GM23338 (cell line): ENCODE data around the gene RAI14. TPM values are rescaled to one million over a fixed set of nuclear protein-coding genes. Genes with fewer than 3 reads are reported as not detected.

Source experiments
- ATAC-seq: fragments of 200-7000 bp; cut with Tn5 transposase; 3 replicates; pipeline ENCODE4 v1.9.1; 2020
- DNase-seq: peaks from one replicate; pipeline ENCODE4 v3.0.0-alpha.2; 2015; ENCODE audit warnings: low spot score
- H2AFZ ChIP-seq: fragments of 200-600 bp; sonication (generic); 2 replicates; pipeline ENCODE4 v1.8.0; 2016; ENCODE audit warnings: antibody characterized with exemption, mild to moderate bottlenecking, moderate library complexity
- H3F3A ChIP-seq: fragments of 200-600 bp; sonication (generic); replicated peaks from 2 replicates; pipeline ENCODE4 v1.8.0; 2017; ENCODE audit warnings: antibody characterized with exemption, mixed run types, low read depth
- H3K27ac ChIP-seq: fragments of 200-600 bp; sonication (generic); 2 replicates; pipeline ENCODE4 v1.6.1; 2016; ENCODE audit warnings: low read depth
- H3K27me3 ChIP-seq: fragments of 200-600 bp; sonication (generic); 2 replicates; pipeline ENCODE4 v1.8.0; 2016; ENCODE audit warnings: mild to moderate bottlenecking, mixed run types, moderate library complexity; ENCODE audit not compliant: insufficient read depth
- H3K36me3 ChIP-seq: fragments of 200-600 bp; sonication (generic); 2 replicates; pipeline ENCODE4 v1.8.0; 2016; ENCODE audit warnings: mild to moderate bottlenecking; ENCODE audit not compliant: insufficient read depth
- H3K4me1 ChIP-seq: fragments of 200-600 bp; sonication (generic); 2 replicates; pipeline ENCODE4 v1.8.0; 2016; ENCODE audit warnings: mild to moderate bottlenecking, moderate library complexity; ENCODE audit not compliant: insufficient read depth
- H3K4me2 ChIP-seq: fragments of 200-600 bp; sonication (generic); 2 replicates; pipeline ENCODE4 v1.7.1; 2017; ENCODE audit warnings: mixed run types
- H3K4me3 ChIP-seq: fragments of 200-600 bp; sonication (generic); 2 replicates; pipeline ENCODE4 v1.6.1; 2016; ENCODE audit warnings: mixed run types
- H3K79me2 ChIP-seq: fragments of 200-600 bp; sonication (generic); replicated peaks from 2 replicates; pipeline ENCODE4 v1.8.0; 2017; ENCODE audit warnings: mild to moderate bottlenecking; ENCODE audit not compliant: insufficient read depth
- H3K9me2 ChIP-seq: fragments of 200-600 bp; sonication (generic); 2 replicates; pipeline ENCODE4 v1.8.0; 2017; ENCODE audit not compliant: insufficient read depth
- H4K20me1 ChIP-seq: fragments of 200-600 bp; sonication (generic); replicated peaks from 2 replicates; pipeline ENCODE4 v1.8.0; 2017; ENCODE audit warnings: mild to moderate bottlenecking; ENCODE audit not compliant: insufficient read depth
- H3K27ac Mint-ChIP-seq: 2 replicates; pipeline ENCODE4 v1.8.0; 2020; ENCODE audit warnings: inconsistent platforms, mild to moderate bottlenecking, moderate library complexity, mixed read lengths
- H3K27me3 Mint-ChIP-seq: 3 replicates; pipeline ENCODE4 v1.8.0; 2022; ENCODE audit warnings: low read depth, mild to moderate bottlenecking, moderate library complexity, mixed read lengths, inconsistent platforms; ENCODE audit not compliant: insufficient read depth, poor library complexity
- H3K36me3 Mint-ChIP-seq: 3 replicates; pipeline ENCODE4 v1.8.0; 2021; ENCODE audit warnings: low read depth, mild to moderate bottlenecking, inconsistent platforms, moderate library complexity, mixed read lengths
- H3K4me1 Mint-ChIP-seq: 3 replicates; pipeline ENCODE4 v1.8.0; 2020; ENCODE audit warnings: mild to moderate bottlenecking, inconsistent platforms, mixed read lengths
- H3K4me3 Mint-ChIP-seq: 3 replicates; pipeline ENCODE4 v1.8.0; 2021; ENCODE audit warnings: moderate library complexity, mild to moderate bottlenecking, inconsistent platforms, mixed read lengths
- H3K9me3 Mint-ChIP-seq: 3 replicates; pipeline ENCODE4 v1.8.0; 2020; ENCODE audit warnings: moderate library complexity, mild to moderate bottlenecking, inconsistent platforms, mixed read lengths
- CREB1 ChIP-seq: fragments of 250-450 bp; sonication (Bioruptor Pico); IDR thresholded peaks from 2 replicates; pipeline ENCODE4 v1.5.0; 2020; ENCODE audit warnings: low read depth, mild to moderate bottlenecking, moderate library complexity
- EZH2 ChIP-seq: fragments of 200-600 bp; sonication (generic); IDR thresholded peaks from one replicate; pipeline ENCODE4 v1.8.0; 2017; ENCODE audit warnings: antibody characterized with exemption, mild to moderate bottlenecking, low read depth; ENCODE audit not compliant: unreplicated experiment
- EZH2phosphoT487 ChIP-seq: fragments of 200-600 bp; sonication (generic); IDR thresholded peaks from one replicate; pipeline ENCODE4 v1.8.1; 2018; ENCODE audit warnings: antibody characterized with exemption; ENCODE audit not compliant: unreplicated experiment
- JUNB ChIP-seq: IDR thresholded peaks from one replicate; pipeline ENCODE4 v1.6.1; 2016; ENCODE audit warnings: antibody characterized with exemption; ENCODE audit not compliant: unreplicated experiment
- NANOG ChIP-seq: IDR thresholded peaks from 2 replicates; pipeline ENCODE4 v1.6.1; 2016; ENCODE audit warnings: antibody characterized with exemption, borderline replicate concordance
- POLR2AphosphoS5 ChIP-seq: IDR thresholded peaks from 2 replicates; pipeline ENCODE4 v1.6.1; 2016; ENCODE audit warnings: antibody characterized with exemption, low read depth
- STAT1 ChIP-seq: IDR thresholded peaks from one replicate; pipeline ENCODE4 v1.6.1; 2016; ENCODE audit warnings: antibody characterized with exemption; ENCODE audit not compliant: unreplicated experiment
- ZNF114 ChIP-seq: fragments of 250-450 bp; sonication (Bioruptor Pico); IDR thresholded peaks from 2 replicates; pipeline ENCODE4 v1.5.0; 2020; ENCODE audit warnings: mild to moderate bottlenecking, moderate library complexity
- ZNF331 ChIP-seq: fragments of 250-450 bp; sonication (Bioruptor Pico); IDR thresholded peaks from 2 replicates; pipeline ENCODE4 v1.5.0; 2020; ENCODE audit warnings: low read depth, mild to moderate bottlenecking, moderate library complexity
- polyA plus RNA-seq: library from polyadenylated mRNA; unstranded; fragments of >200 nt; fragmentation: Nextera tagmentation; extraction: Ambion mirVana; gene quantifications from 2 replicates; pipeline ENCODE4 v1.2.1, GENCODE V29; 2016
- total RNA-seq: library from RNA; depleted of rRNA; stranded (reverse); fragments of >200 nt; shearing (Covaris generic); gene quantifications from 2 replicates; pipeline ENCODE4 v1.2.3, GENCODE V29; 2014
- TF ChIP-seq, protein P1 (sequence below), 2 experiments: fragments of 200-600 bp in 1 of 2; sonication (generic) in 1 of 2; conservative IDR thresholded peaks; 2 replicates each; pipeline versions ENCODE4 v1.5.1 to v1.6.1; 2016 to 2017; ENCODE audit warnings: antibody characterized with exemption in 2 of 2, low read depth in 2 of 2, mild to moderate bottlenecking in 2 of 2, moderate library complexity in 1 of 2
- TF ChIP-seq, protein P2 (sequence below): fragments of 250-450 bp; sonication (Bioruptor Pico); IDR thresholded peaks from 2 replicates; pipeline ENCODE4 v1.5.0; 2020; ENCODE audit warnings: mild to moderate bottlenecking, moderate library complexity
- TF ChIP-seq, protein P3 (sequence below): IDR thresholded peaks from one replicate; pipeline ENCODE4 v1.6.1; 2018; ENCODE audit warnings: antibody characterized with exemption; ENCODE audit not compliant: unreplicated experiment

Gene RAI14
- total and polyA plus RNA-seq, 2 experiments from 2014 or later, result 58.8 to 95.8 TPM

DNA sequence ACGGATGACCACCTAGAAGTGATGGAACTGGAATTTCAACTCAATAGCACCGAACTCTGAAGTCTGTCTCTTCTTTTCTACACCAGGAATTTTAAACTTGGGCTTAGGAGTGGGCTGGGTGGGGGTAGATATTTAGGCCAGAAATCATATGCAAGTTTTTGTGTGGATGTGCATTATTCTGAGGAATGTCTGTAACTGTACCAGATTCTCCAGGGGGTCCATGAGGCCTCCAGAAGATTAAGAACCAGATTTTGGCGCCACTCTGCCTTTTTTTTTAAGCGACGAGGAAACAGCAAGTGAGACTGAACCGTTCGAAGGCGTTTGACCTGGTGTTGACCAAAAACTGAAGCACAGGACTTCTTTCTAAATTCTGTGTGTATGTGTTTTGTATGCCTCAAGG lies 94.1 kb downstream of the RAI14 start (continued):
- TF ChIP-seq, protein P1, sequence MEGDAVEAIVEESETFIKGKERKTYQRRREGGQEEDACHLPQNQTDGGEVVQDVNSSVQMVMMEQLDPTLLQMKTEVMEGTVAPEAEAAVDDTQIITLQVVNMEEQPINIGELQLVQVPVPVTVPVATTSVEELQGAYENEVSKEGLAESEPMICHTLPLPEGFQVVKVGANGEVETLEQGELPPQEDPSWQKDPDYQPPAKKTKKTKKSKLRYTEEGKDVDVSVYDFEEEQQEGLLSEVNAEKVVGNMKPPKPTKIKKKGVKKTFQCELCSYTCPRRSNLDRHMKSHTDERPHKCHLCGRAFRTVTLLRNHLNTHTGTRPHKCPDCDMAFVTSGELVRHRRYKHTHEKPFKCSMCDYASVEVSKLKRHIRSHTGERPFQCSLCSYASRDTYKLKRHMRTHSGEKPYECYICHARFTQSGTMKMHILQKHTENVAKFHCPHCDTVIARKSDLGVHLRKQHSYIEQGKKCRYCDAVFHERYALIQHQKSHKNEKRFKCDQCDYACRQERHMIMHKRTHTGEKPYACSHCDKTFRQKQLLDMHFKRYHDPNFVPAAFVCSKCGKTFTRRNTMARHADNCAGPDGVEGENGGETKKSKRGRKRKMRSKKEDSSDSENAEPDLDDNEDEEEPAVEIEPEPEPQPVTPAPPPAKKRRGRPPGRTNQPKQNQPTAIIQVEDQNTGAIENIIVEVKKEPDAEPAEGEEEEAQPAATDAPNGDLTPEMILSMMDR (conservative IDR thresholded peaks at IDR 0.05; ENCODE audit: low read depth in 2 of 2), result no peak
- TF ChIP-seq JUNB (no peak), CREB1 (CRISPR knock-in tag) (no peak), NANOG (no peak), POLR2AphosphoS5 (no peak)

DNA sequence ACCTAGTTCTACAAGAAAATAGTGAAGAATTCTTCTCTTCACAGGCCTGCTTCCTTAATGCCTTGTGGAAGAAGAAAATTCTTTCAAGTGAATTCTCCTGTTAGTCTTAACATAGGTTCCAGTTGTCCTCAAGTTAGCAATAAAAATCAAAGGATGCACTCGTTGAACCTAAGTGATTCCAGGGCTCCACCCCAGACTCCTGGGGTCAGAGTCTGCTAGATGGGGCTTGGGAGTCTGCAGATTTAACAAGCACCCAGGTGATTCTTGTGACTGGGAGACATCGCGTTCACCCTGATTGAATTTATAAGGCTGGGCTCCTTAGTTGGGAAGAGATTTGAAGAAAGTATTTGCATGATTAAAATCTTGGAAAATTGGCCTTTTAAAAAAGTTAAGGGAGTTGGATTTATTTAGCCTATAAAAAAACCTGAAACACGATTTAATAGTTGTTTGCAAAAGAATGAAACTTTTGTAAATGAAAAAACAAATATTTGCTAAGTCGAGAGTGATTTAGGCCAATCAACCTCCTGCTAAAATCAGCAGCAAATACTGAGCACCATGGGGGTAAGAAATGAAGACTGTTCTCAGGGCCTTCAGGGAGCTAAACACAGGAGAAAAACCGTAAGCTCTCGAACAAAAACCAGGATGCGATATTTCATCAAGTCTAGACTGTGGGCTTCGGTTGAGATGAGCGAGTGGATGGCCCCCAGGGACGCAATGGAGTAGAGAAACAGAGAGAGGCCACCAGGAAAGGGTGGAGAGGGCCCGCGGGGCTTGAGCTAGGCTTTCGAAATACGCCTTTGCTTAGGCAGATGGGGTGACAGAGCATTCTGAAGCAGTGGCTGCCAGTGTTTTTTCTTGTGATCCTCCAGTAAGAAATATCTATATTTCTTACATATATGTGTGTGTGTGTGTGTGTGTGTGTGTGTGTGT lies 95.9 kb downstream of the RAI14 start:
- H3K4me3 ChIP-seq, result no peak overlapping the region
- H3K36me3 ChIP-seq, result peaks cover 3% of the 10 kb centered on the region; the same call in 1 of the 2 replicates
- H3K9me3 Mint-ChIP-seq, result no peaks in the 10 kb centered on the region
- peaks cover 26% of the 10 kb centered on the region for H3K4me1 ChIP-seq
- H3K4me3 Mint-ChIP-seq, result no peak overlapping the region
- peak; percentile 54 for ATAC-seq
- H3F3A ChIP-seq, result 0 out of 2 replicates have a peak, but pooled peaks cover 3% of the 10 kb centered on the region
- no peak for TF ChIP-seq EZH2phosphoT487
- TF ChIP-seq, protein P2, sequence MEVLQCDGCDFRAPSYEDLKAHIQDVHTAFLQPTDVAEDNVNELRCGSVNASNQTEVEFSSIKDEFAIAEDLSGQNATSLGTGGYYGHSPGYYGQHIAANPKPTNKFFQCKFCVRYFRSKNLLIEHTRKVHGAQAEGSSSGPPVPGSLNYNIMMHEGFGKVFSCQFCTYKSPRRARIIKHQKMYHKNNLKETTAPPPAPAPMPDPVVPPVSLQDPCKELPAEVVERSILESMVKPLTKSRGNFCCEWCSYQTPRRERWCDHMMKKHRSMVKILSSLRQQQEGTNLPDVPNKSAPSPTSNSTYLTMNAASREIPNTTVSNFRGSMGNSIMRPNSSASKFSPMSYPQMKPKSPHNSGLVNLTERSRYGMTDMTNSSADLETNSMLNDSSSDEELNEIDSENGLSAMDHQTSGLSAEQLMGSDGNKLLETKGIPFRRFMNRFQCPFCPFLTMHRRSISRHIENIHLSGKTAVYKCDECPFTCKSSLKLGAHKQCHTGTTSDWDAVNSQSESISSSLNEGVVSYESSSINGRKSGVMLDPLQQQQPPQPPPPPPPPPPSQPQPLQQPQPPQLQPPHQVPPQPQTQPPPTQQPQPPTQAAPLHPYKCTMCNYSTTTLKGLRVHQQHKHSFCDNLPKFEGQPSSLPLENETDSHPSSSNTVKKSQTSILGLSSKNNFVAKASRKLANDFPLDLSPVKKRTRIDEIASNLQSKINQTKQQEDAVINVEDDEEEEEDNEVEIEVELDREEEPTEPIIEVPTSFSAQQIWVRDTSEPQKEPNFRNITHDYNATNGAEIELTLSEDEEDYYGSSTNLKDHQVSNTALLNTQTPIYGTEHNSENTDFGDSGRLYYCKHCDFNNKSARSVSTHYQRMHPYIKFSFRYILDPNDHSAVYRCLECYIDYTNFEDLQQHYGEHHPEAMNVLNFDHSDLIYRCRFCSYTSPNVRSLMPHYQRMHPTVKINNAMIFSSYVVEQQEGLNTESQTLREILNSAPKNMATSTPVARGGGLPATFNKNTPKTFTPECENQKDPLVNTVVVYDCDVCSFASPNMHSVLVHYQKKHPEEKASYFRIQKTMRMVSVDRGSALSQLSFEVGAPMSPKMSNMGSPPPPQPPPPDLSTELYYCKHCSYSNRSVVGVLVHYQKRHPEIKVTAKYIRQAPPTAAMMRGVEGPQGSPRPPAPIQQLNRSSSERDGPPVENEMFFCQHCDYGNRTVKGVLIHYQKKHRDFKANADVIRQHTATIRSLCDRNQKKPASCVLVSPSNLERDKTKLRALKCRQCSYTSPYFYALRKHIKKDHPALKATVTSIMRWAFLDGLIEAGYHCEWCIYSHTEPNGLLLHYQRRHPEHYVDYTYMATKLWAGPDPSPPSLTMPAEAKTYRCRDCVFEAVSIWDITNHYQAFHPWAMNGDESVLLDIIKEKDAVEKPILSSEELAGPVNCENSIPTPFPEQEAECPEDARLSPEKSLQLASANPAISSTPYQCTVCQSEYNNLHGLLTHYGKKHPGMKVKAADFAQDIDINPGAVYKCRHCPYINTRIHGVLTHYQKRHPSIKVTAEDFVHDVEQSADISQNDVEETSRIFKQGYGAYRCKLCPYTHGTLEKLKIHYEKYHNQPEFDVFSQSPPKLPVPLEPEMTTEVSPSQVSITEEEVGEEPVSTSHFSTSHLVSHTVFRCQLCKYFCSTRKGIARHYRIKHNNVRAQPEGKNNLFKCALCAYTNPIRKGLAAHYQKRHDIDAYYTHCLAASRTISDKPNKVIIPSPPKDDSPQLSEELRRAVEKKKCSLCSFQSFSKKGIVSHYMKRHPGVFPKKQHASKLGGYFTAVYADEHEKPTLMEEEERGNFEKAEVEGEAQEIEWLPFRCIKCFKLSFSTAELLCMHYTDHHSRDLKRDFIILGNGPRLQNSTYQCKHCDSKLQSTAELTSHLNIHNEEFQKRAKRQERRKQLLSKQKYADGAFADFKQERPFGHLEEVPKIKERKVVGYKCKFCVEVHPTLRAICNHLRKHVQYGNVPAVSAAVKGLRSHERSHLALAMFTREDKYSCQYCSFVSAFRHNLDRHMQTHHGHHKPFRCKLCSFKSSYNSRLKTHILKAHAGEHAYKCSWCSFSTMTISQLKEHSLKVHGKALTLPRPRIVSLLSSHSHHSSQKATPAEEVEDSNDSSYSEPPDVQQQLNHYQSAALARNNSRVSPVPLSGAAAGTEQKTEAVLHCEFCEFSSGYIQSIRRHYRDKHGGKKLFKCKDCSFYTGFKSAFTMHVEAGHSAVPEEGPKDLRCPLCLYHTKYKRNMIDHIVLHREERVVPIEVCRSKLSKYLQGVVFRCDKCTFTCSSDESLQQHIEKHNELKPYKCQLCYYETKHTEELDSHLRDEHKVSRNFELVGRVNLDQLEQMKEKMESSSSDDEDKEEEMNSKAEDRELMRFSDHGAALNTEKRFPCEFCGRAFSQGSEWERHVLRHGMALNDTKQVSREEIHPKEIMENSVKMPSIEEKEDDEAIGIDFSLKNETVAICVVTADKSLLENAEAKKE (CRISPR knock-in tag), result no peak
- TF ChIP-seq ZNF114 (CRISPR knock-in tag), result no peak
- no peak for TF ChIP-seq CREB1 (CRISPR knock-in tag)
- TF ChIP-seq NANOG, result no peak
- TF ChIP-seq POLR2AphosphoS5, result no peak
- no peak for TF ChIP-seq STAT1
- no peak for TF ChIP-seq JUNB
- TF ChIP-seq, protein P3, sequence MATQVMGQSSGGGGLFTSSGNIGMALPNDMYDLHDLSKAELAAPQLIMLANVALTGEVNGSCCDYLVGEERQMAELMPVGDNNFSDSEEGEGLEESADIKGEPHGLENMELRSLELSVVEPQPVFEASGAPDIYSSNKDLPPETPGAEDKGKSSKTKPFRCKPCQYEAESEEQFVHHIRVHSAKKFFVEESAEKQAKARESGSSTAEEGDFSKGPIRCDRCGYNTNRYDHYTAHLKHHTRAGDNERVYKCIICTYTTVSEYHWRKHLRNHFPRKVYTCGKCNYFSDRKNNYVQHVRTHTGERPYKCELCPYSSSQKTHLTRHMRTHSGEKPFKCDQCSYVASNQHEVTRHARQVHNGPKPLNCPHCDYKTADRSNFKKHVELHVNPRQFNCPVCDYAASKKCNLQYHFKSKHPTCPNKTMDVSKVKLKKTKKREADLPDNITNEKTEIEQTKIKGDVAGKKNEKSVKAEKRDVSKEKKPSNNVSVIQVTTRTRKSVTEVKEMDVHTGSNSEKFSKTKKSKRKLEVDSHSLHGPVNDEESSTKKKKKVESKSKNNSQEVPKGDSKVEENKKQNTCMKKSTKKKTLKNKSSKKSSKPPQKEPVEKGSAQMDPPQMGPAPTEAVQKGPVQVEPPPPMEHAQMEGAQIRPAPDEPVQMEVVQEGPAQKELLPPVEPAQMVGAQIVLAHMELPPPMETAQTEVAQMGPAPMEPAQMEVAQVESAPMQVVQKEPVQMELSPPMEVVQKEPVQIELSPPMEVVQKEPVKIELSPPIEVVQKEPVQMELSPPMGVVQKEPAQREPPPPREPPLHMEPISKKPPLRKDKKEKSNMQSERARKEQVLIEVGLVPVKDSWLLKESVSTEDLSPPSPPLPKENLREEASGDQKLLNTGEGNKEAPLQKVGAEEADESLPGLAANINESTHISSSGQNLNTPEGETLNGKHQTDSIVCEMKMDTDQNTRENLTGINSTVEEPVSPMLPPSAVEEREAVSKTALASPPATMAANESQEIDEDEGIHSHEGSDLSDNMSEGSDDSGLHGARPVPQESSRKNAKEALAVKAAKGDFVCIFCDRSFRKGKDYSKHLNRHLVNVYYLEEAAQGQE, result no peak
- TF ChIP-seq ZNF331 (CRISPR knock-in tag), result no peak
- TF ChIP-seq EZH2, result no peak
- no peaks in the 10 kb centered on the region for H3K27me3 ChIP-seq
- H3K27me3 Mint-ChIP-seq, result peaks cover 2% of the 10 kb centered on the region
- peak overlapping the region; percentile 8; the same call in 1 of the 2 replicates for H3K27ac ChIP-seq
- H3K4me2 ChIP-seq, result no peak overlapping the region
- peaks cover 15% of the 10 kb centered on the region; the same call in 1 of the 2 replicates for H4K20me1 ChIP-seq
- peaks cover 15% of the 10 kb centered on the region; the same call in 2 of the 3 replicates for H3K4me1 Mint-ChIP-seq
- peak overlapping the region; percentile 5; the same call in 1 of the 2 replicates for H3K27ac Mint-ChIP-seq
- H3K36me3 Mint-ChIP-seq, result peaks cover 15% of the 10 kb centered on the region
- H3K9me2 ChIP-seq, result no peaks in the 10 kb centered on the region
- H3K79me2 ChIP-seq, result peaks cover 98% of the 10 kb centered on the region
- peak; percentile 44 for DNase-seq
- H2AFZ ChIP-seq, result no peak overlapping the region
